Ishikawa (cell line): ENCODE data around the gene CATSPERZ.

ENCODE experiments used
- CREB1 ChIP-seq: IDR thresholded peaks from 2 replicates; pipeline ENCODE4 v1.6.1; 2012; ENCODE audit warnings: low read depth
- EP300 ChIP-seq: IDR thresholded peaks from 2 replicates; pipeline ENCODE4 v1.6.1; 2012; ENCODE audit warnings: borderline replicate concordance
- RAD21 ChIP-seq: IDR thresholded peaks from 2 replicates; pipeline ENCODE4 v1.6.1; 2012; ENCODE audit warnings: low read depth
- TAF1 ChIP-seq: IDR thresholded peaks from 2 replicates; pipeline ENCODE4 v1.6.1; 2012; ENCODE audit warnings: low read depth, mild to moderate bottlenecking
- ZBTB7A ChIP-seq: IDR thresholded peaks from 2 replicates; pipeline ENCODE4 v1.6.1; 2012; ENCODE audit warnings: low read depth
- TF ChIP-seq, protein P1 (sequence below): IDR thresholded peaks from 2 replicates; pipeline ENCODE4 v1.6.1; 2012
- TF ChIP-seq, protein P2 (sequence below): IDR thresholded peaks from 2 replicates; pipeline ENCODE4 v1.6.1; 2012; ENCODE audit warnings: low read depth, mild to moderate bottlenecking

DNA sequence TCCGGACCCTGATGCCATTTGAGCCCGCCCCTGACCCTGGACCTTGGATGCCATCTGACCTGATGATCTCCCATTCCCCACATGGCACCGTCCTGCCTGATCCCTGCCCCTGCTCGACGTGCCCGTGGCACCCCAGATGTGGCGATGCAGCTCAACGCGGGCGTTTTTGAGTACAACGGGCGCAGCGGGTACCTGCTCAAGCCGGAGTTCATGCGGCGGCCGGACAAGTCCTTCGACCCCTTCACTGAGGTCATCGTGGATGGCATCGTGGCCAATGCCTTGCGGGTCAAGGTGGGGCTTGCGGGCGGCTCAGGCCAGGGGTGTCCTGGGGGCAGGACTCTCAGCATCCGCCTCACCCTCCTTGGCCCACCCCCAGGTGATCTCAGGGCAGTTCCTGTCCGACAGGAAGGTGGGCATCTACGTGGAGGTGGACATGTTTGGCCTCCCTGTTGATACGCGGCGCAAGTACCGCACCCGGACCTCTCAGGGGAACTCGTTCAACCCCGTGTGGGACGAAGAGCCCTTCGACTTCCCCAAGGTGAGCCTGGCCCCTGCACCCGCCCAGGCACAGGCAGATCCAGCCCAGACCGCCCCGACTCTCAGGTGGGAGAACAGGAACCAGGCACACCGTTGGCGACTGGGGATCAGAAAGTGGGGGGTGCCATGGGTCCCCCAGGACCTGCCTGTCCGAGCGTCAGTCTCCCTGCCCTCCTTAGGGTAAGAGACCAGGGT is 37.7 kb upstream of the CATSPERZ start:
- TF ChIP-seq TAF1 (no peak), CREB1 (no peak), RAD21 (no peak), ZBTB7A (no peak), EP300 (no peak)
- TF ChIP-seq, protein P1, sequence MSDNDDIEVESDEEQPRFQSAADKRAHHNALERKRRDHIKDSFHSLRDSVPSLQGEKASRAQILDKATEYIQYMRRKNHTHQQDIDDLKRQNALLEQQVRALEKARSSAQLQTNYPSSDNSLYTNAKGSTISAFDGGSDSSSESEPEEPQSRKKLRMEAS: no peak
- TF ChIP-seq, protein P2, sequence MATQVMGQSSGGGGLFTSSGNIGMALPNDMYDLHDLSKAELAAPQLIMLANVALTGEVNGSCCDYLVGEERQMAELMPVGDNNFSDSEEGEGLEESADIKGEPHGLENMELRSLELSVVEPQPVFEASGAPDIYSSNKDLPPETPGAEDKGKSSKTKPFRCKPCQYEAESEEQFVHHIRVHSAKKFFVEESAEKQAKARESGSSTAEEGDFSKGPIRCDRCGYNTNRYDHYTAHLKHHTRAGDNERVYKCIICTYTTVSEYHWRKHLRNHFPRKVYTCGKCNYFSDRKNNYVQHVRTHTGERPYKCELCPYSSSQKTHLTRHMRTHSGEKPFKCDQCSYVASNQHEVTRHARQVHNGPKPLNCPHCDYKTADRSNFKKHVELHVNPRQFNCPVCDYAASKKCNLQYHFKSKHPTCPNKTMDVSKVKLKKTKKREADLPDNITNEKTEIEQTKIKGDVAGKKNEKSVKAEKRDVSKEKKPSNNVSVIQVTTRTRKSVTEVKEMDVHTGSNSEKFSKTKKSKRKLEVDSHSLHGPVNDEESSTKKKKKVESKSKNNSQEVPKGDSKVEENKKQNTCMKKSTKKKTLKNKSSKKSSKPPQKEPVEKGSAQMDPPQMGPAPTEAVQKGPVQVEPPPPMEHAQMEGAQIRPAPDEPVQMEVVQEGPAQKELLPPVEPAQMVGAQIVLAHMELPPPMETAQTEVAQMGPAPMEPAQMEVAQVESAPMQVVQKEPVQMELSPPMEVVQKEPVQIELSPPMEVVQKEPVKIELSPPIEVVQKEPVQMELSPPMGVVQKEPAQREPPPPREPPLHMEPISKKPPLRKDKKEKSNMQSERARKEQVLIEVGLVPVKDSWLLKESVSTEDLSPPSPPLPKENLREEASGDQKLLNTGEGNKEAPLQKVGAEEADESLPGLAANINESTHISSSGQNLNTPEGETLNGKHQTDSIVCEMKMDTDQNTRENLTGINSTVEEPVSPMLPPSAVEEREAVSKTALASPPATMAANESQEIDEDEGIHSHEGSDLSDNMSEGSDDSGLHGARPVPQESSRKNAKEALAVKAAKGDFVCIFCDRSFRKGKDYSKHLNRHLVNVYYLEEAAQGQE: no peak
